Measurements from ENCODE around the gene RELA. TPM values are rescaled to one million over a fixed set of nuclear protein-coding genes. Genes with fewer than 3 reads are reported as not detected.
"Not testable (repeated sequence)": the region's sequence is repeated elsewhere in the genome, so short reads cannot be mapped to it uniquely, and the experiment has no call there.

RELA gene
- total and polyA plus RNA-seq, 10 of the 15 experiments (the other 5 are each of a cell fraction or from before 2014, with no cell fraction given) = 5.1 to 56.4 (median 34.2) TPM

DNA sequence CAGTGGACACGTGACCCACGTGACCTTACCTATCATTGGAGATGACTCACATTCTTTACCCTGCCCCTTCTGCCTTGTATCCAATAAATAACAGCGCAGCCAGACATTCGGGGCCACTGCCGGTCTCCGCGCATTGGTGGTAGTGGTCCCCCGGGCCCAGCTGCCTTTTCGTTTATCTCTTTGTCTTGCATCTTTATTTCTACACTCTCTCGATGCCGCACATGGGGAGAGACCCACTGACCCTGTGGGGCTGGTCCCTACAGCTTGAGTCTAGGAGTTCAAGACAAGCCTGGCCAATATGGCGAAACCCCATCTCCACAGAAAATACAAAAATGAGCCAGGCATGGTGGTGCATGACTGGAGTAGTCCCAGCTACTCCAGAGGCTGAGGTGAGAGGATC is 44.3 kb upstream of the RELA start:
- ATAC-seq; H3K27me3 ChIP-seq (replicated peaks in 1 of 2; ENCODE audit: control insufficient read depth in 2 of 2, insufficient read depth in 2 of 2, low read length in 1 of 2); POLR2A ChIA-PET; H3K79me2 ChIP-seq (ENCODE audit: control insufficient read depth, insufficient read depth, low read length); BruUV-seq (replicated peaks); H3K36me3 ChIP-seq (ENCODE audit: control insufficient read depth in 2 of 2, insufficient read depth in 2 of 2, low read length in 1 of 2); H3K4me3 ChIP-seq; DNase-seq (ENCODE audit: low read depth, low spot score); H3K27ac ChIP-seq (ENCODE audit: control insufficient read depth, insufficient read depth); SMC1A ChIA-PET (ENCODE audit: uncharacterized antibody, unreplicated experiment); FAIRE-seq; H3K4me1 ChIP-seq (ENCODE audit: control insufficient read depth, insufficient read depth, low read length); H2AFZ ChIP-seq (ENCODE audit: control insufficient read depth, low read depth, low read length); H3K9ac ChIP-seq (ENCODE audit: control insufficient read depth, insufficient read depth, low read length); H3K9me3 ChIP-seq (replicated peaks; ENCODE audit: control insufficient read depth, insufficient read depth, low read length); H4K20me1 ChIP-seq (ENCODE audit: control insufficient read depth, insufficient read depth); in situ Hi-C loops (cut with MboI); H3K4me2 ChIP-seq (ENCODE audit: control insufficient read depth, insufficient read depth): not testable (repeated sequence)
- ChIA-PET RAD21 (ENCODE audit: unreplicated experiment) (interaction anchor here (0.8 to 1.5 kb wide), 2 partner anchors 63 to 178 kb away, joined by 3 read pairs; no protein-coding TSS in a partner anchor), CTCF (interaction anchor here (1.3 to 3.5 kb wide), 5 partner anchors 24 to 111 kb away, joined by 3 to 26 read pairs (median 6); partner anchors contain the start of gene AP5B1)
- TF ChIP-seq RAD51 (IDR thresholded peaks at IDR 0.05) = 0 out of 2 replicates have a peak, but pooled peaks have one; percentile 12
- intact Hi-C loops (cut with micrococcal nuclease; ENCODE audit: unreplicated experiment) = loop anchor here (2.0 to 5.0 kb wide), 2 partner anchors 80 to 282 kb away; no protein-coding TSS in a partner anchor
- 85% methylated on average over 12 of the region's 12 CpGs for WGBS (ENCODE audit: insufficient coverage, insufficient replicate concordance, low lambda C conversion rate, missing lambda C conversion rate)

DNA sequence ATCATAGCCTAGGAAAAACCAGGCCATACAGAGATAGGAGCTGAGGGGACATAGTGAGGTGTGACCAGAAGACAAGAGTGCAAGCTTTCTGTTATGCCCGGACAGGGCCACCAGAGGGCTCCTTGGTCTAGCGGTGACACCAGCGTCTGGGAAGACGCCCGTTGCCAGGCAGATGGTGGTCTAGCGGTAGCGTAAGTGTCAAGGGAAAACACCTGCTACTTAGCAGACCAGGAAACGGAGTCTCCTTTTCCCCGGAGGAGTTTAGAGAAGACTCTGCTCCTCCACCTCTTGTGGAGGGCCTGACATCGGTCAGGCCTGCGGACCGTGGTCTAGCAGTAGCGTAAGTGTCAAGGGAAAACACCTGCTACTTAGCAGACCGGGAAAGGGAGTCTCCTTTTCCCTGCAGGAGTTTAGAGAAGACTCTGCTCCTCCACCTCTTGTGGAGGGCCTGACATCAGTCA is 43.6 kb upstream of the RELA start:
- WGBS (ENCODE audit: insufficient coverage, insufficient replicate concordance, low lambda C conversion rate, missing lambda C conversion rate) = 2% methylated on average over 14 of the region's 14 CpGs
- H3K9me3 ChIP-seq (replicated peaks; ENCODE audit: control insufficient read depth, insufficient read depth, low read length); H3K27ac ChIP-seq (ENCODE audit: control insufficient read depth, insufficient read depth); H3K4me1 ChIP-seq (ENCODE audit: control insufficient read depth, insufficient read depth, low read length); H3K36me3 ChIP-seq (ENCODE audit: control insufficient read depth in 2 of 2, insufficient read depth in 2 of 2, low read length in 1 of 2); H4K20me1 ChIP-seq (ENCODE audit: control insufficient read depth, insufficient read depth); BruUV-seq (replicated peaks); H3K27me3 ChIP-seq (replicated peaks in 1 of 2; ENCODE audit: control insufficient read depth in 2 of 2, insufficient read depth in 2 of 2, low read length in 1 of 2); in situ Hi-C loops (cut with MboI); H3K79me2 ChIP-seq (ENCODE audit: control insufficient read depth, insufficient read depth, low read length); DNase-seq (ENCODE audit: low read depth, low spot score): not testable (repeated sequence)
- Histone ChIP-seq H3K4me3 (peak overlapping the region; percentile 29; the same call in 1 of the 2 replicates), H3K4me2 (ENCODE audit: control insufficient read depth, insufficient read depth) (peak overlapping the region; percentile 81), H3K9ac (ENCODE audit: control insufficient read depth, insufficient read depth, low read length) (peak overlapping the region; percentile 15; the same call in 1 of the 2 replicates), H2AFZ (ENCODE audit: control insufficient read depth, low read depth, low read length) (peak overlapping the region; percentile 97)
- ATAC-seq = peak; percentile 57
- SMC1A ChIA-PET (ENCODE audit: uncharacterized antibody, unreplicated experiment) = interaction anchor here (0.9 to 1.6 kb wide), 6 partner anchors 13 to 121 kb away, joined by 3 to 7 read pairs (median 4); no protein-coding TSS in a partner anchor
- CTCF ChIA-PET = interaction anchor here (0.7 to 3.5 kb wide), 20 partner anchors 20 to 316 kb away, joined by 3 to 26 read pairs (median 4); partner anchors contain the start of gene SIPA1
- FAIRE-seq = peak; percentile 13
- RAD21 ChIA-PET (ENCODE audit: unreplicated experiment) = interaction anchor here (0.7 to 2.1 kb wide), 7 partner anchors 13 to 179 kb away, joined by 3 to 15 read pairs (median 4); no protein-coding TSS in a partner anchor
- POLR2A ChIA-PET = interaction anchor here (1.3 to 2.0 kb wide), 2 partner anchors 66 to 147 kb away, joined by 4 to 7 read pairs; no protein-coding TSS in a partner anchor
- intact Hi-C loops (cut with micrococcal nuclease; ENCODE audit: unreplicated experiment) = loop anchor here (2.0 to 5.0 kb wide), 2 partner anchors 79 to 282 kb away; no protein-coding TSS in a partner anchor
- TF ChIP-seq RFX5 (IDR thresholded peaks at IDR 0.05; ENCODE audit: low read depth, low read length) = peak; percentile 87
- TF ChIP-seq ATF7 (IDR thresholded peaks at IDR 0.05; ENCODE audit: low read depth) = peak; percentile 66
- TF ChIP-seq RUNX3 (IDR thresholded peaks at IDR 0.05; ENCODE audit: low read length) = peak; percentile 38; the same call in 1 of the 2 replicates
- peak; percentile 49; the same call in 1 of the 2 replicates for TF ChIP-seq LARP7 (IDR thresholded peaks at IDR 0.05)
- TF ChIP-seq, protein P1, sequence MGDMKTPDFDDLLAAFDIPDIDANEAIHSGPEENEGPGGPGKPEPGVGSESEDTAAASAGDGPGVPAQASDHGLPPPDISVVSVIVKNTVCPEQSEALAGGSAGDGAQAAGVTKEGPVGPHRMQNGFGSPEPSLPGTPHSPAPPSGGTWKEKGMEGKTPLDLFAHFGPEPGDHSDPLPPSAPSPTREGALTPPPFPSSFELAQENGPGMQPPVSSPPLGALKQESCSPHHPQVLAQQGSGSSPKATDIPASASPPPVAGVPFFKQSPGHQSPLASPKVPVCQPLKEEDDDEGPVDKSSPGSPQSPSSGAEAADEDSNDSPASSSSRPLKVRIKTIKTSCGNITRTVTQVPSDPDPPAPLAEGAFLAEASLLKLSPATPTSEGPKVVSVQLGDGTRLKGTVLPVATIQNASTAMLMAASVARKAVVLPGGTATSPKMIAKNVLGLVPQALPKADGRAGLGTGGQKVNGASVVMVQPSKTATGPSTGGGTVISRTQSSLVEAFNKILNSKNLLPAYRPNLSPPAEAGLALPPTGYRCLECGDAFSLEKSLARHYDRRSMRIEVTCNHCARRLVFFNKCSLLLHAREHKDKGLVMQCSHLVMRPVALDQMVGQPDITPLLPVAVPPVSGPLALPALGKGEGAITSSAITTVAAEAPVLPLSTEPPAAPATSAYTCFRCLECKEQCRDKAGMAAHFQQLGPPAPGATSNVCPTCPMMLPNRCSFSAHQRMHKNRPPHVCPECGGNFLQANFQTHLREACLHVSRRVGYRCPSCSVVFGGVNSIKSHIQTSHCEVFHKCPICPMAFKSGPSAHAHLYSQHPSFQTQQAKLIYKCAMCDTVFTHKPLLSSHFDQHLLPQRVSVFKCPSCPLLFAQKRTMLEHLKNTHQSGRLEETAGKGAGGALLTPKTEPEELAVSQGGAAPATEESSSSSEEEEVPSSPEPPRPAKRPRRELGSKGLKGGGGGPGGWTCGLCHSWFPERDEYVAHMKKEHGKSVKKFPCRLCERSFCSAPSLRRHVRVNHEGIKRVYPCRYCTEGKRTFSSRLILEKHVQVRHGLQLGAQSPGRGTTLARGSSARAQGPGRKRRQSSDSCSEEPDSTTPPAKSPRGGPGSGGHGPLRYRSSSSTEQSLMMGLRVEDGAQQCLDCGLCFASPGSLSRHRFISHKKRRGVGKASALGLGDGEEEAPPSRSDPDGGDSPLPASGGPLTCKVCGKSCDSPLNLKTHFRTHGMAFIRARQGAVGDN (IDR thresholded peaks at IDR 0.05) = 0 out of 2 replicates have a peak, but pooled peaks have one; percentile 16
- TF ChIP-seq RAD21 (IDR thresholded peaks at IDR 0.05; ENCODE audit: insufficient read depth, low read depth, low read length) = peak; percentile 15; the same call in 1 of the 2 replicates
- TF ChIP-seq IKZF1 (conservative IDR thresholded peaks at IDR 0.05) = peak; percentile 80
- TF ChIP-seq, protein P2, sequence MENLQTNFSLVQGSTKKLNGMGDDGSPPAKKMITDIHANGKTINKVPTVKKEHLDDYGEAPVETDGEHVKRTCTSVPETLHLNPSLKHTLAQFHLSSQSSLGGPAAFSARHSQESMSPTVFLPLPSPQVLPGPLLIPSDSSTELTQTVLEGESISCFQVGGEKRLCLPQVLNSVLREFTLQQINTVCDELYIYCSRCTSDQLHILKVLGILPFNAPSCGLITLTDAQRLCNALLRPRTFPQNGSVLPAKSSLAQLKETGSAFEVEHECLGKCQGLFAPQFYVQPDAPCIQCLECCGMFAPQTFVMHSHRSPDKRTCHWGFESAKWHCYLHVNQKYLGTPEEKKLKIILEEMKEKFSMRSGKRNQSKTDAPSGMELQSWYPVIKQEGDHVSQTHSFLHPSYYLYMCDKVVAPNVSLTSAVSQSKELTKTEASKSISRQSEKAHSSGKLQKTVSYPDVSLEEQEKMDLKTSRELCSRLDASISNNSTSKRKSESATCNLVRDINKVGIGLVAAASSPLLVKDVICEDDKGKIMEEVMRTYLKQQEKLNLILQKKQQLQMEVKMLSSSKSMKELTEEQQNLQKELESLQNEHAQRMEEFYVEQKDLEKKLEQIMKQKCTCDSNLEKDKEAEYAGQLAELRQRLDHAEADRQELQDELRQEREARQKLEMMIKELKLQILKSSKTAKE (IDR thresholded peaks at IDR 0.05; ENCODE audit: low read depth, poor library complexity, severe bottlenecking) = peak; percentile 55
- 0 out of 2 replicates have a peak, but pooled peaks have one; percentile 18 for TF ChIP-seq CREB1 (IDR thresholded peaks at IDR 0.05; ENCODE audit: low read depth)
